Measurements from ENCODE around the gene LRRC30. TPM values are rescaled to one million over a fixed set of nuclear protein-coding genes. Genes with fewer than 3 reads are reported as not detected.

LRRC30 gene
- total RNA-seq, 1 donor from 2014 or later: not detected

- TF ChIP-seq, protein P1, sequence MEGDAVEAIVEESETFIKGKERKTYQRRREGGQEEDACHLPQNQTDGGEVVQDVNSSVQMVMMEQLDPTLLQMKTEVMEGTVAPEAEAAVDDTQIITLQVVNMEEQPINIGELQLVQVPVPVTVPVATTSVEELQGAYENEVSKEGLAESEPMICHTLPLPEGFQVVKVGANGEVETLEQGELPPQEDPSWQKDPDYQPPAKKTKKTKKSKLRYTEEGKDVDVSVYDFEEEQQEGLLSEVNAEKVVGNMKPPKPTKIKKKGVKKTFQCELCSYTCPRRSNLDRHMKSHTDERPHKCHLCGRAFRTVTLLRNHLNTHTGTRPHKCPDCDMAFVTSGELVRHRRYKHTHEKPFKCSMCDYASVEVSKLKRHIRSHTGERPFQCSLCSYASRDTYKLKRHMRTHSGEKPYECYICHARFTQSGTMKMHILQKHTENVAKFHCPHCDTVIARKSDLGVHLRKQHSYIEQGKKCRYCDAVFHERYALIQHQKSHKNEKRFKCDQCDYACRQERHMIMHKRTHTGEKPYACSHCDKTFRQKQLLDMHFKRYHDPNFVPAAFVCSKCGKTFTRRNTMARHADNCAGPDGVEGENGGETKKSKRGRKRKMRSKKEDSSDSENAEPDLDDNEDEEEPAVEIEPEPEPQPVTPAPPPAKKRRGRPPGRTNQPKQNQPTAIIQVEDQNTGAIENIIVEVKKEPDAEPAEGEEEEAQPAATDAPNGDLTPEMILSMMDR (IDR thresholded peaks at IDR 0.05): no peak
- TF ChIP-seq POLR2A (IDR thresholded peaks at IDR 0.05) (no peak), POLR2AphosphoS5 (IDR thresholded peaks at IDR 0.05; ENCODE audit: insufficient read depth in 1 of 2, low read depth in 1 of 2) (no peak)
Measured at GRCh38 chr18:7232218-7232617, 1.3 kb downstream of the LRRC30 start.

GRCh38 chr18:7233134-7233810 lies 2.4 kb downstream of the LRRC30 start:
- DNase-seq (ENCODE audit: extremely low spot score in 2 of 2): no peak
- H3K9me3 ChIP-seq: no peaks in the 10 kb centered on the region
- intact Hi-C loops (cut with DNase I): no loop called here
- H3K4me3 ChIP-seq: no peak overlapping the region
- TF ChIP-seq POLR2AphosphoS5 (IDR thresholded peaks at IDR 0.05; ENCODE audit: insufficient read depth in 1 of 2, low read depth in 1 of 2) (no peak), POLR2A (IDR thresholded peaks at IDR 0.05) (no peak)
- TF ChIP-seq, protein P1 (IDR thresholded peaks at IDR 0.05): no peak
- no peaks in the 10 kb centered on the region for H3K4me1 ChIP-seq
- H3K27me3 ChIP-seq: no peaks in the 10 kb centered on the region
- H3K36me3 ChIP-seq: no peaks in the 10 kb centered on the region
- no peak overlapping the region for H3K27ac ChIP-seq

More at GRCh38 chr18:7232218-7232617, 1.3 kb downstream of the LRRC30 start:
- Histone ChIP-seq H3K27me3 (no peaks in the 10 kb centered on the region), H3K9me3 (no peaks in the 10 kb centered on the region), H3K27ac (no peak overlapping the region), H3K36me3 (no peaks in the 10 kb centered on the region), H3K4me1 (no peaks in the 10 kb centered on the region), H3K4me3 (no peak overlapping the region)
- intact Hi-C loops (cut with DNase I): no loop called here
- DNase-seq (ENCODE audit: extremely low spot score in 2 of 2): no peak

- Histone ChIP-seq H3K27ac (no peak overlapping the region), H3K4me3 (no peak overlapping the region), H3K27me3 (no peaks in the 10 kb centered on the region), H3K36me3 (no peaks in the 10 kb centered on the region), H3K4me1 (no peaks in the 10 kb centered on the region), H3K9me3 (no peaks in the 10 kb centered on the region)
- TF ChIP-seq POLR2AphosphoS5 (IDR thresholded peaks at IDR 0.05; ENCODE audit: insufficient read depth in 1 of 2, low read depth in 1 of 2): no peak
- TF ChIP-seq, protein P1 (IDR thresholded peaks at IDR 0.05): no peak
- no peak for TF ChIP-seq POLR2A (IDR thresholded peaks at IDR 0.05)
- no peak for DNase-seq (ENCODE audit: extremely low spot score in 2 of 2)
- intact Hi-C loops (cut with DNase I): no loop called here
Measured at GRCh38 chr18:7234091-7234490, 3.2 kb downstream of the LRRC30 start.

DNA sequence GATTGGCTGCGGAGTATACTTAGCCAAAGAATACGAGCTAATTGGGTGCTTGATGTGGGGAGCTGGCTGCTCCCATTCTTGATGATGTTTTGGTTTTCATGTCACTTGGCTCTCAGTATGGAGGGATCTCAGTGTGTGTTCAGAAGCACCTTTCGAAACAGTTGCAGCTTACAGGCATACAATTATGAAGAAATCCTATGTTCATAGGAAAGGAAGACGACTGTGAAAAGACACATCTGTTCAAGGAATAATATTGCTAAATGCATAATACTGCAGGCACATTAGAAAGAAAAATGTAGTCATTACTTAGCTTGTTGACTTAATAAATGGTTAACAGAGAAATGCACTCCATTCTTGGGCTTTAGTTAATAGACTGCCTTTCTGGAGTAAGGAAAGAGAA lies 4.1 kb downstream of the LRRC30 start:
- TF ChIP-seq, protein P1 (IDR thresholded peaks at IDR 0.05): no peak
- TF ChIP-seq POLR2A (IDR thresholded peaks at IDR 0.05) (no peak), POLR2AphosphoS5 (IDR thresholded peaks at IDR 0.05; ENCODE audit: insufficient read depth in 1 of 2, low read depth in 1 of 2) (no peak)
- DNase-seq (ENCODE audit: extremely low spot score in 2 of 2): no peak
- Histone ChIP-seq H3K27ac (no peak overlapping the region), H3K27me3 (no peaks in the 10 kb centered on the region), H3K36me3 (no peaks in the 10 kb centered on the region), H3K4me3 (no peak overlapping the region), H3K9me3 (no peaks in the 10 kb centered on the region), H3K4me1 (no peaks in the 10 kb centered on the region)
- intact Hi-C loops (cut with DNase I): no loop called here

DNA sequence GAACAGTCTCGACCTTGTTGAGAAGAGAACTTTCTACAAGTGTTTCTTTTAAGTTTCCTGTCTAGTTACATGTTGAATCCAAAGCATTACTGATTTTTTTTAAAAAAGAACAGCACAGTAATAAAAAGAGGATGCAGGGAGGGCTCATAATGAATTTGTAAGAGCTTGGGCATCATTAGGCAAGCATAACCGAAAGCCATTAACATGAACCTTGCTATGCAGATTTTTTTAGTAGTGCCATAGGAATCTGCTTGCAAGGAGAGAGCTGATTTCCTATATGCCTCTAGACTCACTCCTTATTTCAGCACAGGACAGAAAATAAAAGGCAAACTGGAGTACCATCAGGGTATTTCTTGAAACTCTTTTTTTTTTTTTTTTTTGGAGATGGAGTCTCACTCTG lies 5.2 kb downstream of the LRRC30 start:
- intact Hi-C loops (cut with DNase I): no loop called here
- Histone ChIP-seq H3K9me3 (no peaks in the 10 kb centered on the region), H3K4me3 (no peak overlapping the region), H3K4me1 (no peaks in the 10 kb centered on the region), H3K36me3 (no peaks in the 10 kb centered on the region), H3K27ac (no peak overlapping the region), H3K27me3 (no peaks in the 10 kb centered on the region)
- TF ChIP-seq POLR2AphosphoS5 (IDR thresholded peaks at IDR 0.05; ENCODE audit: insufficient read depth in 1 of 2, low read depth in 1 of 2) (no peak), POLR2A (IDR thresholded peaks at IDR 0.05) (no peak)
- TF ChIP-seq, protein P1 (IDR thresholded peaks at IDR 0.05): no peak
- no peak for DNase-seq (ENCODE audit: extremely low spot score in 2 of 2)

Data from vagina (tissue), 2 donors.